ENCODE measurements around the gene SSRP1. TPM values are rescaled to one million over a fixed set of nuclear protein-coding genes. Genes with fewer than 3 reads are reported as not detected.

SSRP1 gene
- total and polyA plus RNA-seq, 2 of the 13 experiments (the other 11 are each of a cell fraction or from before 2014, with no cell fraction given) = 93.6 to 129 TPM

GRCh38 chr11:57311109-57311936 is 24.4 kb downstream of the SSRP1 start (continued):
- TF ChIP-seq GMEB1 (CRISPR knock-in tag; IDR thresholded peaks at IDR 0.05; ENCODE audit: borderline replicate concordance) = peak; percentile 24; the same call in 1 of the 2 replicates
- peak; percentile 59; the same call in 1 of the 2 replicates for TF ChIP-seq ZNF687 (CRISPR knock-in tag; IDR thresholded peaks at IDR 0.05)
- no peak for TF ChIP-seq ZNF205 (CRISPR knock-in tag; IDR thresholded peaks at IDR 0.05)
- no peak for TF ChIP-seq ZNF224 (CRISPR knock-in tag; IDR thresholded peaks at IDR 0.05)
- TF ChIP-seq ZNF24 (IDR thresholded peaks at IDR 0.05) = no peak
- no peak for TF ChIP-seq ZNF343 (CRISPR knock-in tag; IDR thresholded peaks at IDR 0.05)
- TF ChIP-seq RBM22 (optimal IDR thresholded peaks at IDR 0.05; ENCODE audit: low read length) = peak; percentile 37
- TF ChIP-seq SNAPC5 (CRISPR knock-in tag; IDR thresholded peaks at IDR 0.05; ENCODE audit: borderline replicate concordance) = no peak
- TF ChIP-seq ZBTB49 (CRISPR knock-in tag; IDR thresholded peaks at IDR 0.05; ENCODE audit: borderline replicate concordance) = no peak
- TF ChIP-seq ZNF263 (CRISPR knock-in tag; IDR thresholded peaks at IDR 0.05) = 0 out of 2 replicates have a peak, but pooled peaks have one; percentile 51
- no peak for TF ChIP-seq ZNF589 (CRISPR knock-in tag; conservative IDR thresholded peaks at IDR 0.05)
- TF ChIP-seq ZNF629 (CRISPR knock-in tag; conservative IDR thresholded peaks at IDR 0.05) = no peak
- TF ChIP-seq ZNF567 (CRISPR knock-in tag; IDR thresholded peaks at IDR 0.05; ENCODE audit: borderline replicate concordance) = no peak
- no peak for TF ChIP-seq BCL6 (CRISPR knock-in tag; IDR thresholded peaks at IDR 0.05)
- no peak for TF ChIP-seq MYPOP (CRISPR knock-in tag; IDR thresholded peaks at IDR 0.05)
- TF ChIP-seq ATF4 (CRISPR knock-in tag; IDR thresholded peaks at IDR 0.05) = no peak
- TF ChIP-seq CBX1 (IDR thresholded peaks at IDR 0.05; ENCODE audit: low read depth) = no peak
- TF ChIP-seq ZBTB21 (CRISPR knock-in tag; IDR thresholded peaks at IDR 0.05) = no peak
- TF ChIP-seq XRCC5 (optimal IDR thresholded peaks at IDR 0.05; ENCODE audit: low read length) = no peak

Data from HepG2 (cell line).